GM18868 (cell line): Measurements from ENCODE around the gene OR10V1.

Source experiments
- ATAC-seq: cut with Tn5 transposase; IDR thresholded peaks from one replicate; pipeline ENCODE4 v1.9.1; 2021; ENCODE audit warnings: mild to moderate bottlenecking, moderate library complexity; ENCODE audit not compliant: unreplicated experiment

Gene OR10V1

DNA sequence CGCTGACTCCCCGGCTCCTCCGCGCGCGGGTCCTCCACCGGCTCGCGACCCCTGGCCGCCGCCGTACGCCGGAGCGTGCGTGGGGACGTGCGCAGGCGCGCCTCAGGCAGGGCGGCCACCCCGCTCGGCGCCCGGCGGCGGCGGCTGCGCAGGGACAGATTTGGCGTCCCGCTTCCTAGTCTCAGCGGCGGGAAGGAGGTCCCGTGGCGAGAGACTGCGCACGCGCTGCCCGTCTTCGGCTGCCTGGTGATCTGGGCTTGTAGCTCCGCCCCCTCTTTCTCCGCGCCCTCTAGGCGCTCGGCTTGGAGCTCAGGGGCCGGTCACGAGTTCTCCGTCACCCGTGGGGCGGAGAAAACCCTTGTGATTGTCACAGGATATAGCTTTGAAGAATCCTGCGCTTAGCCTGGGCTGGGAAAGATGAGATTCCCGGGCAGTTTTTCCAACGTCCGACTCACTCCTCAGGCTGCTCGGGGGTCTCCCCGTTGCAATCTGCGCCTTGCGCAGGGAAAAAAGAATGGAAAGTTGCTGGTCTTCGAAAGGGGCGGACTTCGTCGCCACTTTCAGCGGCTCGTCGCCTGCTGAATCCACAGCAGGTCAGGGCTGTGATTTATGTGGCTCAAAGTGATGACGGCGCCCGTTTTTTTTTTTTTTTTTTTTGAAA is 44.6 kb downstream of the OR10V1 start, which contains the start of gene PATL1:
TSS of gene PATL1 (minus strand) at position 88 of the 661 bp plus-strand sequence. CDS start 142 bp downstream, outside the sequence.
- peak; percentile 91 for ATAC-seq

DNA sequence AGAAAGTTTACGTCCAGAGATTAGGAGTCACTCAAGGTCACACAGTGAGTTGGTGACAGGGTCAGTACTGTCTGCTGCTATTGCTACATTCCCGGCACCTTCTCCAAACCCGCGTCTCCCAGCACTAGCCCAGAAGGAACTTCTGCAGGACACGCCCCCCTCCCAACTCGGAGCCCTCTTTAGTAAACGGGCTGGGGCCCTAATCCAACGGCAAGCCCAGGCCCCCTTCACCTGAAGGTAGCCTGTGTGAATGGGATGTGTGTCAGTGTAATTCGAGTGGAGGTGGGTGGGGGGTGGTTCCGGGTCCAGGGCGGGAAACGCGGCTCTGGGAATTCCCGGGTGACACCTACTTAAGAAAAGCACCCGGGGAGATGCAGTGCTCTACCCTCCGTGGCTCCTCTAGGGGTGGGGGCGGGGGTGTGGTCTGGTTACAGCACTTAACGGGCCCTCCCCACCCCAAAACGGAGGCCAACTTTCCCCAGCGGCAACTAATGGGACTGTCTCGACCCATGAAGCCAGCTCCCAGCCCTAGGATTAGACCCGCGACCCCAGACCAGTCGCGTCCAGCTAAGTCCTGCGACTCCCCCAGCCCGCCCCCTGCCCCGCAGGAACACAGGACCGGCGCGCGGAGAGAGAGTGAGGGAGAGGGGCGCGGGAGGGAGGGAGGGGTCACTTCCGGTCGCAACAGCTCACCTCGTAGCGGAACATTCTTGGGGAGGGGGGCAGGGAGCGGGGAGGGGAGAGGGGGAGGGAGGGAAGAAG is 45.3 kb downstream of the OR10V1 start:
- peak; percentile 16 for ATAC-seq

DNA sequence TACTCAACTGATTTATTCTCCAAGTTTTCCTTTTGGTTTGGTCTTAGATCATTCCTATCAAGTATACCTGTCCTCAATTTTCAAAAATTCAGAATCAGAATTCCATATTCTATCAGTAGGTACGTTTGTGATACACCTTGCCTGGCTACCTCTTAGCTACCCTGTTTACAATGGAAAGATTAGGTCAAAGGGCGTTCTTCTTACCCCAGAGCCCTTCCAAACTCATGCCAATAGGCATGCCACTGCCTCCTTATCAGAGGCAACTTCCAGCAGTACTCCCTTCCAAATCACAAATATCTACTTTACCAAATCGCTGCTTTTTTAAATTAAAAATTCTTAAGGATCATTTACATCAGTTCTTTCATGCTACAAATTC is 45.8 kb downstream of the OR10V1 start:
- ATAC-seq: no peak

DNA sequence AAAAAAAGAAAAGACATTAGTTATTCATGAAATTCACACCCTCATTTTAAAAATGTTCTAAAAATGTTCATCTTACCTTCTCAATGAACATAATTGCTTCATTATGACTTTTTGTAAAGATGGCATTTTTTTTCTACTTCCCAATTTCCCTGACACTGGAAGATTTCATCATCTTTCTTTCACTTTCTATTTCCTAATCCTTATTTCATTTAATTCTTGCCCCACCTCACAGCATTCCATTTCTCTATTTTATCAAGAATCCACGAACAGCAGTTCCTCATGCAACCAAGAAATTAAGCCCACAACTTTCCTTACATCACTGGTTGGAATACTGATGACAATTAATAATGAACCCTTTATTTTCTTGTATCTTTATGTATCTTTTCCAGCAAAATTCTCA is 46.7 kb downstream of the OR10V1 start:
- ATAC-seq: no peak
